IgD-negative memory B cell (primary cell): ENCODE results near the gene HSDL2. TPM values are rescaled to one million over a fixed set of nuclear protein-coding genes. Genes with fewer than 3 reads are reported as not detected.
"Not testable (repeated sequence)": the region's sequence is repeated elsewhere in the genome, so short reads cannot be mapped to it uniquely, and the experiment has no call there.

Experiments used
- H3K27ac Mint-ChIP-seq, 3 donors: one replicate each; pipeline ENCODE4 v1.8.0; 2020 to 2022; ENCODE audit warnings: mild to moderate bottlenecking in 3 of 3, mixed read lengths in 3 of 3, moderate library complexity in 1 of 3
- H3K27me3 Mint-ChIP-seq: one replicate; pipeline ENCODE4 v1.8.0; 2021; ENCODE audit warnings: mixed read lengths
- H3K36me3 Mint-ChIP-seq: one replicate; pipeline ENCODE4 v1.8.0; 2020; ENCODE audit warnings: mild to moderate bottlenecking, mixed read lengths
- H3K4me1 Mint-ChIP-seq, 3 donors: one replicate each; pipeline ENCODE4 v1.8.0; 2020 to 2022; ENCODE audit warnings: mixed read lengths in 3 of 3, mild to moderate bottlenecking in 1 of 3
- H3K4me3 Mint-ChIP-seq, 4 donors: one replicate each; pipeline ENCODE4 v1.8.0; 2020 to 2022; ENCODE audit warnings: mild to moderate bottlenecking in 4 of 4, mixed read lengths in 4 of 4, moderate library complexity in 3 of 4
- H3K9me3 Mint-ChIP-seq, 3 donors: one replicate each; pipeline ENCODE4 v1.8.0; 2020 to 2021; ENCODE audit warnings: mixed read lengths in 3 of 3, mild to moderate bottlenecking in 1 of 3
- polyA plus RNA-seq: library from polyadenylated mRNA; unstranded; fragments of 300-500 nt; fragmentation: Illumina TruSeq; gene quantifications from one replicate; pipeline ENCODE4 v1.2.3, GENCODE V29; 2021

The HSDL2 gene
- polyA plus RNA-seq, 1 donor from 2014 or later, result 20.5 TPM

GRCh38 chr9:112352209-112352608 is 27.7 kb upstream of the HSDL2 start:
- Mint-ChIP-seq H3K4me1 (peaks cover 0 to 9% (median 9%) of the 10 kb centered on the region in 3 donors), H3K27me3 (peaks cover 4% of the 10 kb centered on the region), H3K36me3 (no peaks in the 10 kb centered on the region), H3K9me3 (no peaks in the 10 kb centered on the region), H3K27ac (no peak overlapping the region), H3K4me3 (no peak overlapping the region)

GRCh38 chr9:112354081-112354743 is 25.7 kb upstream of the HSDL2 start:
- Mint-ChIP-seq H3K9me3 (no peaks in the 10 kb centered on the region), H3K36me3 (no peaks in the 10 kb centered on the region), H3K4me3 (no peak overlapping the region), H3K27ac (no peak overlapping the region), H3K27me3 (no peaks in the 10 kb centered on the region), H3K4me1 (peaks cover 0 to 2% (median 0%) of the 10 kb centered on the region in 3 donors)

GRCh38 chr9:112355427-112355897 is 24.4 kb upstream of the HSDL2 start:
- no peaks in the 10 kb centered on the region for H3K36me3 Mint-ChIP-seq
- peaks cover 0 to 2% (median 0%) of the 10 kb centered on the region in 3 donors for H3K4me1 Mint-ChIP-seq
- H3K9me3 Mint-ChIP-seq, result no peaks in the 10 kb centered on the region
- H3K27me3 Mint-ChIP-seq, result no peaks in the 10 kb centered on the region
- no peak overlapping the region for H3K4me3 Mint-ChIP-seq
- H3K27ac Mint-ChIP-seq, result no peak overlapping the region

DNA sequence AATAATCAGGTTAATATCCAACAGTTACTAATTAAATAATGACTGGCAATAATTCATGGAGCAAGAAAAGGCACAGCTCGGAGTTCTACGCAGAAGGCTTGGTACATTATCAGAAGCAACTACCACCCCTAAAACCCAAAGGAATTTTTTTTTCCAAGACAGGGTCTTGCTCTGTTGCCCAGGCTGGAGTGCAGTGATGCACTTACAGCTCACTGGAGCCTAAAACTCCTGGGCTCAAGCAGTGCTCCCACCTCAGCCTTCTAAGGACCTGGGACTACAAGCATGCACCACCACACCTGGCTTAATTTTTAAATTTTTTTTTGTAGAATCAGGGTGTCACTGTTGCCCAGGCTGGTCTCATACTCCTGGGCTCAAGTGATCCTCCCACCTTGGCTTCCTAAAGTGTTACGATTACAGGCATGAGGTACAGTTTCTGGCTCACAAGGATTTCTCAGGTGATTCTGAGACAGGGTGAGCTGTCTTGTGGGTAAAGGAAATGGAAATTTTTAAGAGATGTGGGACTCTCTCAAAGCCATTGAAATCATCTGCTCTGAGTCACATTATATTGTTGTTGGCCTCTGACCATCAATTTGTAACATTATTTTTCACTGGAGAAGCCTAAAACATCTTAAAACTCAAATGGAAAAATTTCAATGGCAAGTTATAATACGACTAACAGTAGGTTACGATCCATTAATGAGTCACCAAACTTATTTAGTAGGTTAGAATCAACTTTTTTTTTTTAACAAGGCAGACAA is 19.7 kb upstream of the HSDL2 start:
- Mint-ChIP-seq H3K9me3 (peaks cover 0 to 5% (median 2%) of the 10 kb centered on the region in 3 donors), H3K36me3 (no peaks in the 10 kb centered on the region), H3K27me3 (no peaks in the 10 kb centered on the region), H3K4me3 (no peak overlapping the region), H3K27ac (no peak overlapping the region), H3K4me1 (peaks cover 0 to 2% (median 2%) of the 10 kb centered on the region in 3 donors)

DNA sequence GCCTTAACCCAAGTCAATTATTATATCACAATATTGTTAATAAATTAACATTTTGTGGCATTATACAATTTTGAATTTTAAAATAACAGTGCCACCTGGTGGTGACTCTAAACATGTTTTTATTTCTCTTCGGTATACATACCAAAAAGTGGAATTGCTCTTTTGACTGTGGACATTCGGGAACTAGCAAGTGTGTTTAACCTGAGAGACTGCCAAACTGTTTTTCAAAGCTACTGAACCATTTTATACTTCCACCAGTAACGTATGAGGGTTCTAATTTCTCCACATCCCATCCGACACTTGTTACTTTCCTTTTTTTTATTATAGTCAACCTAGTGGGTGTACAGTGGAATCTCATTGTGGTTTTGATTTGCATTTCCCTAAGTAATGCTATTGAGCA is 18.3 kb upstream of the HSDL2 start:
- Mint-ChIP-seq H3K9me3 (peaks cover 5 to 11% (median 7%) of the 10 kb centered on the region in 3 donors), H3K27ac (no peak overlapping the region), H3K27me3 (no peaks in the 10 kb centered on the region), H3K4me1 (peaks cover 0 to 2% (median 0%) of the 10 kb centered on the region in 3 donors), H3K4me3 (peak overlapping the region in 1 of 4 donors; percentile 66), H3K36me3 (peaks cover 3% of the 10 kb centered on the region)

DNA sequence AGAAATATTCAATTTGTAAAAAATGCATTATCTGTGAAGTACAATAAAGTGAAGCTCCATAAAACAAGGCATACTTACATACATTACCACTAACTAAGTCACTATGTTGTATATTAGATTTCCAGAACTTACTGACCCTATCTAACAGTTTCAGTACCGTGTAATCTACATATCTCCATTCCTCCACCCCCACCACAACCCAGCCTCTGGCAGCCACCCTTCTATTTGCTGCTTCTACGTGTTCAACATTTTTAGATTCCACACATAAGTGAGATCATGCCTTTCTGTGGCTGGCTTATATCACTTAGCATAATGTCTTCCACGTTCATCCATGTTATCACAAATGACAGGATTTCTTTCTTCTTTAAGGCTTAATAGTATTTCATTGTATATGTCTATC is 15.1 kb upstream of the HSDL2 start:
- peaks cover 0 to 2% (median 0%) of the 10 kb centered on the region in 3 donors for H3K4me1 Mint-ChIP-seq
- H3K36me3 Mint-ChIP-seq, result peaks cover 3% of the 10 kb centered on the region
- peaks cover 7 to 21% (median 13%) of the 10 kb centered on the region in 3 donors for H3K9me3 Mint-ChIP-seq
- H3K4me3 Mint-ChIP-seq, result no peak overlapping the region
- H3K27ac Mint-ChIP-seq, result no peak overlapping the region
- no peaks in the 10 kb centered on the region for H3K27me3 Mint-ChIP-seq

DNA sequence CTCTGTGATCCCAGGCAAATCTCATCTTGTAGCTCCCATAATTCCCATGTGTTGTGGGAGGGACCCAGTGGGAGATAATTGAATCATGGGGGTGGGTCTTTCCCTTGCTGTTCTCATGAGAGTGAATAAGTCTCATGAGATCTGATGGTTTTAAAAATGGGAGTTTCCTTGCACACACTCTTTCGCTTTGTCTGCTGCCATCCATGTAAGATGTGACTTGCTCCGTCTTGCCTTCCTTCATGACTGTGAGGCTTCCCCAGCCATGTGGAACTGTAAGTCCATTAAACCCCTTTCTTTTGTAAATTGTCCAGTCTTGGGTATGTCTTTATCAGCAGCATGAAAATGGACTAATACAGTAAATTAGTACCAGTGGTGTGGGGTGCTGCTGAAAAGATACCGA is 14.7 kb upstream of the HSDL2 start:
- peaks cover 9 to 21% (median 13%) of the 10 kb centered on the region in 3 donors for H3K9me3 Mint-ChIP-seq
- not testable (repeated sequence) for H3K27me3 Mint-ChIP-seq, H3K36me3 Mint-ChIP-seq, H3K4me3 Mint-ChIP-seq, H3K27ac Mint-ChIP-seq, H3K4me1 Mint-ChIP-seq

DNA sequence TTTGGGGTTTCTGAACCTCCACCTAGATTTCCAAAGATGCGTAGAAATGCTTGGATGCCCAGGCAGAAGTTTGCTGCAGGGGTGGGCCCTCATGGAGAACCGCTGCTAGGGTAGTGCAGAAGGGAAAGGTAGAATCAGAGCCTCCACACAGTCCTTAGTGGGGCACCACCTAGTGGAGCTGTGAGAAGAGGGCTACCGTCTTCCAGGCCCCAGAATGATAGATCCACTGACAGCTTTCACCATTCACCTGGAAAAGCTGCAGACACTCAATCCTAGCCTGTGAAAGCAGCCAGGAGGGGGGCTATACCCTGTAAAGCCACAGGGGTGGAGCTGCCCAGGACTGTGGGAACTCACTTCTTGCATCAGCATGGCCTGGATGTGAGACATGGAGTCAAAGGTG is 13.3 kb upstream of the HSDL2 start:
- Mint-ChIP-seq H3K4me1 (peaks cover 0 to 1% (median 0%) of the 10 kb centered on the region in 3 donors), H3K36me3 (peaks cover 3% of the 10 kb centered on the region), H3K27me3 (no peaks in the 10 kb centered on the region), H3K9me3 (peaks cover 9 to 21% (median 13%) of the 10 kb centered on the region in 3 donors), H3K27ac (no peak overlapping the region), H3K4me3 (no peak overlapping the region)

- H3K4me3 Mint-ChIP-seq, result peak overlapping the region in 1 of 4 donors; percentile 6
- peaks cover 9 to 21% (median 13%) of the 10 kb centered on the region in 3 donors for H3K9me3 Mint-ChIP-seq
- H3K27ac Mint-ChIP-seq, result no peak overlapping the region
Observed at GRCh38 chr9:112367465-112367864, 12.4 kb upstream of the HSDL2 start.

GRCh38 chr9:112369817-112370216 is 10.1 kb upstream of the HSDL2 start:
- Mint-ChIP-seq H3K4me3 (no peak overlapping the region), H3K4me1 (no peaks in the 10 kb centered on the region), H3K9me3 (peaks cover 9 to 20% (median 13%) of the 10 kb centered on the region in 3 donors), H3K27me3 (no peaks in the 10 kb centered on the region), H3K27ac (no peak overlapping the region), H3K36me3 (peaks cover 3% of the 10 kb centered on the region)

More at GRCh38 chr9:112367465-112367864, 12.4 kb upstream of the HSDL2 start:
- Mint-ChIP-seq H3K36me3 (peaks cover 3% of the 10 kb centered on the region), H3K4me1 (no peaks in the 10 kb centered on the region), H3K27me3 (no peaks in the 10 kb centered on the region)

- H3K4me1 Mint-ChIP-seq, result no peaks in the 10 kb centered on the region
- H3K4me3 Mint-ChIP-seq, result no peak overlapping the region
- H3K9me3 Mint-ChIP-seq, result peaks cover 5 to 10% (median 6%) of the 10 kb centered on the region in 3 donors
- no peaks in the 10 kb centered on the region for H3K27me3 Mint-ChIP-seq
- peaks cover 2% of the 10 kb centered on the region for H3K36me3 Mint-ChIP-seq
- no peak overlapping the region for H3K27ac Mint-ChIP-seq
Observed at GRCh38 chr9:112371060-112371459, 8.8 kb upstream of the HSDL2 start.

DNA sequence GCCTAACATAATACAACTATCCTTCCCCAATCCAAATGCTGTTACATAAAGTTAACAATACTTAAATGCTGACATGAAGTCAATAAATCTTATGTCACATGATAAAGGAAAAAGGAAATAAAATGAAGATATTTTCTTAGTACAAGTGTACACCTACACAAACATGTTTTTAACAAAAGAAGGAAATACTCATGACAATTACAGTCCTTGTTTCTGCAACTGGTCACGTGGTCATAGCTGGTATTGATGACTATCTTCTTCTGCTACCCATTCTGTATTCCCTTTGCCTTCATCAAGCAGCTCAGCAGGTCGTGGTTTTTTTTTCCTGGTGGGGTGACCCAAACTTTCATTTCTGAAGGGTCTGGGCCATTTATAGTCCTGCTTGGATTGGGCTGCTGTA is 6.2 kb upstream of the HSDL2 start:
- H3K4me1 Mint-ChIP-seq, result peaks cover 4 to 16% (median 10%) of the 10 kb centered on the region in 3 donors
- not testable (repeated sequence) for H3K27ac Mint-ChIP-seq, H3K27me3 Mint-ChIP-seq, H3K36me3 Mint-ChIP-seq, H3K4me3 Mint-ChIP-seq, H3K9me3 Mint-ChIP-seq

GRCh38 chr9:112374232-112374631 is 5.7 kb upstream of the HSDL2 start:
- not testable (repeated sequence) for H3K27ac Mint-ChIP-seq, H3K27me3 Mint-ChIP-seq, H3K4me3 Mint-ChIP-seq, H3K9me3 Mint-ChIP-seq, H3K36me3 Mint-ChIP-seq
- H3K4me1 Mint-ChIP-seq, result peaks cover 8 to 19% (median 11%) of the 10 kb centered on the region in 3 donors

DNA sequence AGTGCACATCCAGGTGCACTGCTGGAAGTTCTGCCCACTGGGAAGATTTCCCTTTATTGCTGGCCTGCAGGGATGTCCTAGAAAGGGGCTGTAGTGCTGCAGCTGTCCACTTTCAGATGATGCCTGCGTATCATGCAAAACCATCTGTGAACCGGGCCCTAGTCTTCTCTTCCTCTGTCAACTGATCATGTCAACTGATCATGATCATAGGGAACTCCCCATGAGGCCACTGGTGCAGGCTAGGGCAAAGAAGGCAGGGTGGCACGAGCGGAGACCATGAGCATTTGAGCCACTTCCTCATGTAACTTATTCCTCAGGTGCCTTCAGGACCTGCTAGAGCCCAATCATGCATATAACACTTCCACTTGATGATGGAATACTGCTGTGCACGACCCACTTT is 4.5 kb upstream of the HSDL2 start:
- peaks cover 11 to 19% (median 11%) of the 10 kb centered on the region in 3 donors for H3K4me1 Mint-ChIP-seq
- no peak overlapping the region for H3K27ac Mint-ChIP-seq
- peaks cover 2% of the 10 kb centered on the region for H3K36me3 Mint-ChIP-seq
- H3K27me3 Mint-ChIP-seq, result no peaks in the 10 kb centered on the region
- no peak overlapping the region for H3K4me3 Mint-ChIP-seq
- no peaks in the 10 kb centered on the region for H3K9me3 Mint-ChIP-seq

- H3K27me3 Mint-ChIP-seq, result no peaks in the 10 kb centered on the region
- no peak overlapping the region for H3K27ac Mint-ChIP-seq
- peaks cover 14 to 28% (median 24%) of the 10 kb centered on the region in 3 donors for H3K4me1 Mint-ChIP-seq
- H3K9me3 Mint-ChIP-seq, result no peaks in the 10 kb centered on the region
- peaks cover 2% of the 10 kb centered on the region for H3K36me3 Mint-ChIP-seq
- H3K4me3 Mint-ChIP-seq, result peak overlapping the region in 2 of 4 donors; percentile 52 to 99
Observed at GRCh38 chr9:112377087-112377486, 2.8 kb upstream of the HSDL2 start.
